NCI-H1436 treated with DMSO at 0.1 percent for 48 hours (cell line): ENCODE data around the gene FGD3.
"Not testable (repeated sequence)": the region's sequence is repeated elsewhere in the genome, so short reads cannot be mapped to it uniquely, and the experiment has no call there.

Experiments used
- DNase-seq: peaks from one replicate; lab custom pipeline; 2025; lab: John Stamatoyannopoulos, UW

The FGD3 gene

DNA sequence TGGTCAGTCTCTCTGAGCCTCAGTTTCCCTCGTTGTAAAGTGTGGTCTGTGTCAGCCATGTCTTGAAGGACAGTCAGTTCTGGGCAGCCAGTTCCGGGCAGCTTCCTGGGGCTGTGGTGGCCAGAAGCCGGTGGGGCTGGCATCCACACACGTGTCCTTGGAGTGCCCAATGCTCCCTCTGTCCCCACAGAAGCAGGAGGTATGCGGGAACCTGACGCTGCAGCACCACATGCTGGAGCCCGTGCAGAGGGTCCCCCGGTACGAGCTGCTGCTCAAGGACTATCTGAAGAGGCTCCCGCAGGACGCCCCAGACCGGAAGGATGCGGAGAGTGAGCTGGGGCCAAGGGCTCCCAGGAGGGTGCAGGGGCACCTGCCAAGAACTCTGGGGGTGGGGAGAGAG is 62.7 kb downstream of the FGD3 start:
- no peak for DNase-seq

- no peak for DNase-seq
Observed at GRCh38 chr9:93010704-93011103, 63.4 kb downstream of the FGD3 start.

- DNase-seq, result no peak
Observed at GRCh38 chr9:93011114-93011513, 63.8 kb downstream of the FGD3 start.

- DNase-seq, result no peak
Observed at GRCh38 chr9:93012963-93013855, 65.9 kb downstream of the FGD3 start.

DNA sequence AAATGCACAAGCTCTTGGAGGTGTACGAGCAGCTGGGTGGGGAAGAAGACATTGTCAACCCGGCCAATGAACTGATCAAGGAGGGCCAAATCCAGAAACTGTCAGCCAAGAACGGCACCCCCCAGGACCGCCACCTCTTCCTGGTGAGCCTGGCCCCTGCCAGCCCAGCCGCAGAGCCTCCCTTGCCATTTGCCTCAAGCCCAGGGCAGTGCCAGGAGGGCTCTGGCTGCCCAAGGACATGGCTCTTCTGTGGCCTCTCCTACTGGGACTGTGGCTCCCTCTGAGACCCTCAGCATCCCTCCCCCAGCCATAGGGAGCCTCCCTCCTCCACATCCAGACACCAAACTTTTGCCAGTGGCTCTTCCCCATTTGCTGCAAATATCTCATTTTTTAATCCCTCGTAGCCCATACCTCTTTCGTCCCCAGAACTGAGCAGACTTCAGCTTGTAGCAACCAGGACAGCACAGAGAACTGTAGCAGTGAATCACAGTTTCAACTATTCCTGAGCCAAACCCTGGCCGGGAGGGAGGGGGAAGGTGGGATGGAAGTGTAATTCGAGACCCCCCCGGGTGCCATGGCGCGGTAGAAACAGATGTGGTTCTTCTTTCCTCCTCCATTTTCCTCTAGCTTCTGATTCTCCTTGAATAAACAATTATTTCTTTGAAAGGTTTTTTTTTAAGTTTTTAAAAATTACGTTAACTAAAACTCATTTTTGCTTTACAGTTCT is 66.7 kb downstream of the FGD3 start:
- no peak for DNase-seq

- not testable (repeated sequence) for DNase-seq
Observed at GRCh38 chr9:93015190-93015589, 67.9 kb downstream of the FGD3 start.

DNA sequence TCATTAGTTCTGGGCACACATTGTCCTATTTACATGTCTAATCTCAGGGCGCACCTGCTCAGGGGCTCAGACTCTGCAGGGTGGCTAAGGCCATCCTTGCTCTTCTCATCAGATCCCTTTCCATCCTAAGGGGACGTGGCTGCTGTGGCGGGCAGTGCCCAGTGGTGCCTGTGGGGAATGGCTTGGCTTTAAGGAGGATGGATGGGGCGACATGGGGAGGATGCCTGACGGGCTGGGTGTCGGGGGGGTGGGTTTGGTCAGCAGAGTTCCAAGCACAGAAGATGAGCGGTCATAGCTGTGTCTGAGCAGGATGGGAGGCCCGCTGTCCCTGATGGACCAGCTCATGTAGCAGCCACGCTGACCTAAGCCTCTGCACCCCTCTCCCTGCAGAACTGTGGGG is 70.3 kb downstream of the FGD3 start:
- no peak for DNase-seq

DNA sequence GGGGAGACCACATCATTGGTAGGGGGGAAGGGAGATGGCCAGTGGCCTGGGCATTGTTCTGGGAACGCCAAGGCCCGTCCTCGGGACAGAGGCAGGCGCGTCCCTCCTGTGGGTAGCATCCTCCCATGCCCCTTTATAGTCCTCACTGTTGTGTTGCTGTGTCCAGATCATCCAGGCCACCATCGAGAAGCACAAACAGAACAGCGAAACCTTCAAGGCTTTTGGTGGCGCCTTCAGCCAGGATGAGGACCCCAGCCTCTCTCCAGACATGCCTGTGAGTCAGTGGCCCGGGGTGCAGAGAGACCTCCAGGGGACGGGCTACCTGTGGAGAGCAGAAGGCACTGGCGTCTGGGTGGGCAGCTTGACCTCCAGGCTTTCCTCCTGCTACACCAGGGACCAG is 72.8 kb downstream of the FGD3 start:
- DNase-seq, result no peak

DNA sequence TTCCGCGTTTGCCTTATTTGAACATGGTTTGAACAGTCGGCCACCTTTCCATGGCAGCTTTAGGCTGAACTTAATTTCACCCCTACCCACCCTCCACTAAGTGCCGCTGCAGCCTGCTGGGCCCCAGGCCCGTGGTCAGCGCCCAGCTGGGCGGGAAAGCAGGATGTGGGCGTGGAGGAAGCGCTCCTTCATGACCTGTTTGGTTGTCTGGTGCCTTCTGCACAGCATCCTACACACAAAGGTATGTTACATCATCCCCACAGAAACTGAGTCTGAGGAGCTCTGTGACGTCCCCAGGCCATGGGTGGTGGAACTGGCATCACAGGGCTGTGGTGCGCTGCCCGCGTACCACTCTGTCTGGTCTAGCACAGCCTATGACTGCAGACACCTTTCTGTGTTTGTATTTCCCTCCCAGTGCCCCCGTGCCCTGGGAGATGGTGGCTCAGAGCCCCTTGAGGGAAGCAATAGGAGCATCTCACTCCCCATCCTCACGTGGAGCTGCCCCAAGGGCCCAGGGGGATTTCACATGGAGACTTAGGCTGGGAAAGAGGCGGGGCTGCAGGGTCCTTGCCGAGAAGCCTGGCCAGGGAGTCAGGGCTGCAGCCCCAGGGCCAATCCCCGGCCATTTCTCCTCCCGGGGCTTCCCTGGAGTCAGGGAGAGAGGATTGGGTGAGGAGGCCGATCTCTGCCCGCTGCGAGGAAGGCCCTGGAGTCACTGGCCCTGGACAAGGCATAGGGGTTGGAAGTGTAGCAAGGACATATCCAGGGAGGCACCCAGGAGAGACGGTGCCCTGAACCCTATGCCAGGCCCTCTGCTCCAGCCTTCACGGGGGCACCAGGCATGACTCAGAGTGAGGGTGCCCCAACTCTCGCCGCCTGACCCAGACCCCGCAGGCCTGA is 73.7 kb downstream of the FGD3 start:
- no peak for DNase-seq

DNA sequence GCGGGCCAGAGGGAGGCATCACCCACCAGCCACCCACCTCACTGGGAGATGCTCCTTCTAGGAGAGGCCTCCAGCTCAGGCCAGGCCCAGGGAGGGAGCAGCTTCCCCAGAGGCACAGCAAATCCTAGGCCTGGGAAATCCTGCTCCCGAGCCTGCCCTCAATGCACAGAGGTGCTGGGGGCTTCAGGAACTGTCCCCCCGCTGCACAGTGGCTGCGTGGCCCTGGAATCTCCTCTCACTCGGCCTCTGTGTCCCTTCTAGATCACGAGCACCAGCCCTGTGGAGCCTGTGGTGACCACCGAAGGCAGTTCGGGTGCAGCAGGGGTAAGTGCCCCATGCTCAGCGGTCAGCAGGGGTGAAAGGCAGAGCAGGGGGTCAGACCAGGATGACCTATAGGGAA is 74.7 kb downstream of the FGD3 start:
- no peak for DNase-seq

DNA sequence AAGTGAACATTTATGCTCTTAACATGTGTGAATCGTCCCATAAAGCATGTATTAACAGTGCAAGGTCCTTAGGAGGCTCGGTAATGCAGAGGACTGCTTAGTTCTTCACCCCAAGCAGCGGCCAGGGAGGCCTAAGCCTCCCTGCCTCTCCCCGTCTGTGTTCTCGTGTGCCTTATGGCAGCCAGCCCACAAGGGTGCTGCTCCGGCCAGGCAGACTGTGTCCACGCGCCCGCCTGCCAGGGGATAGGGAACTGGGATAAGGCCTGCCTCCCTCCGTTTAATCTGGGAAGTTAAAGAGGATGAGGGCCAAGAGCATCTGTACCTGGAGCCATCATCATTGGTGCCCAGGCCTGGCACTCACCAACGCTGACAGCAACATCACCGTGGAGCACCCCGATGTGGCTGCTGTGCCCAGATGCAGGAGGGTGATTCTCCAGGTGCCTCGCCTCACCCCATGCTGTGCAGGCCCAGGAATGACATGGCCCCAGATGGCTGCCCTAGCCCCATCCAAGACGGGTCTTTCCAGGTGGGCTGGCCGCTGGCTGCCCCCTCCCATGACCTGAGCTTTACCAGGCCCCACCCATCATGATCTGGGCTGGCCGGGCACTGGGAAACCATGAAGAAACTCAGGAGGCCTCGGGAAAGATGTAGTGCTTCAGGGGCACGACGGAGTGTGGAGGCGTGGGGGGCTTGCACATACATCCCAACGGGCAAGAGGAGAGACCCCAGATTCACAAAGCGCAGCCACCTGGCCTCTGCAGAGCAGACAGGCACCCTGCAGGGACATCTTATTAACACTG is 75.6 kb downstream of the FGD3 start:
- DNase-seq, result no peak

GRCh38 chr9:93023521-93023815 is 76.1 kb downstream of the FGD3 start:
- DNase-seq, result no peak

GRCh38 chr9:93024646-93024910 is 77.3 kb downstream of the FGD3 start:
- DNase-seq, result no peak

DNA sequence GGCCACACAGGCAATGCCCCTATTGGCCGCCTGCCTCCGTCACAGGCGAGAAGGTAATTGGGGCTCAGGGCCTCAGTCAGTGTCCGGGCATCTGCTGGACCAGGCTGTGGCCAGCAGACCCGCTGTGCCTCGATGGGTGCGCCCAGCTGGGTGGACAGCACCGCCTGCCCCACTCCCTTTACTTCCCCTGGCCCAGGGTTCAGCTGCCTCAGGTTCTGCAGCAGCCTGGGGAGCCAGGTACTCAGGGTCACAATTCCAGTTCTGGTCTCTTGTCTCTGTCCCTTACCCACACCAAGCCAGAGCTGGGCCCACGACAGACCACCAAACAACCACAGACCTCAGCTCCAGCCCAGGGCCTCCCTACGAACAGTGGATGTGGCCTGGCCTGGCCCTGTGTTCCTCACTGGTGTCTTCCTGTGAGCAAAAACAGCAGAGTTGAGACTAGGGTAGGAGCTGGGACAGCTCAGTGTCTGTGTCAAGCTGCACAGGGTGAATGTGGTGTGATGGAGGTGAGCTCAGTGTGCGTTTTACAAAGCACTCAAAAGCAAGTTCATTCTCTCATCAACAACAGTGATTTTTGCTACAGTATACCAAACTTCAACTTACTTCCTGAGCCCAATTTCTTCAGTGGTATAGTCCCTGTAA is 77.8 kb downstream of the FGD3 start:
- DNase-seq, result no peak

- DNase-seq, result no peak
Observed at GRCh38 chr9:93025736-93026135, 78.4 kb downstream of the FGD3 start.

DNA sequence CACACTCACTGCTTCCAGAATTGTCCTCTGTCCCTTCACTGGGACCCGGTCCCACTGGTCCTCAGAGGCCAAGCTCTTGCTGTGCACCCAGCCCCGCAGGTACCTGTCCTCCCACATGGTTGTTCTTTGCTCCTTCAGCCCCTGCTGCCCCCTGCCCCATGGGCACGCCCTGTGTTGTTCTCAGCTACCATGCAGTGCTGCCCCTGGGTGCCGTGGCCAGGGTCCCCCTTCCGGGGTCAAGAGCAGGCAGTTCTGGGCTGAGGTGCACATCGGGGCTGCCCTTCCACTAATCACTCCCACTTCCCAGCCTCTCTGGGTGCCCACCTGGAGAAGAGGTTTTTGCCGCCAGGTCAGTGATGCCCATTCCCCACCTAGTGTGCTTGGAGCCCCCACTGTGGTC is 79.3 kb downstream of the FGD3 start:
- DNase-seq, result no peak

GRCh38 chr9:93027750-93028149 is 80.4 kb downstream of the FGD3 start:
- no peak for DNase-seq

GRCh38 chr9:93028448-93029006 is 81.2 kb downstream of the FGD3 start:
- peak; percentile 72 for DNase-seq

GRCh38 chr9:93030642-93031628 is 83.6 kb downstream of the FGD3 start:
- no peak for DNase-seq
